IPS-15b (cell line): ENCODE data around the gene OSBPL9.

Source experiments
- H3K27me3 ChIP-seq: one replicate; pipeline ENCODE4 v1.6.1; 2013; ENCODE audit warnings: low read length; ENCODE audit not compliant: control insufficient read depth, insufficient read depth
- H3K36me3 ChIP-seq: one replicate; pipeline ENCODE4 v1.6.1; 2013; ENCODE audit warnings: low read length; ENCODE audit not compliant: control insufficient read depth, insufficient read depth
- H3K4me1 ChIP-seq: one replicate; pipeline ENCODE4 v1.6.1; 2013; ENCODE audit warnings: mild to moderate bottlenecking, low read length; ENCODE audit not compliant: control insufficient read depth, insufficient read depth
- H3K4me3 ChIP-seq: one replicate; pipeline ENCODE4 v1.5.1; 2013; ENCODE audit warnings: low read depth, low read length
- H3K9ac ChIP-seq: one replicate; pipeline ENCODE4 v1.6.1; 2013; ENCODE audit warnings: low read depth, mild to moderate bottlenecking, low read length
- H3K9me3 ChIP-seq: one replicate; pipeline ENCODE4 v1.6.1; 2013; ENCODE audit warnings: mild to moderate bottlenecking, low read length; ENCODE audit not compliant: control insufficient read depth, insufficient read depth

Gene OSBPL9

GRCh38 chr1:51735746-51736254 lies 118.9 kb downstream of the OSBPL9 start:
- no peak overlapping the region for H3K4me3 ChIP-seq
- no peak overlapping the region for H3K9ac ChIP-seq
- no peaks in the 10 kb centered on the region for H3K27me3 ChIP-seq
- peaks cover 9% of the 10 kb centered on the region for H3K4me1 ChIP-seq
- H3K9me3 ChIP-seq, result no peaks in the 10 kb centered on the region
- H3K36me3 ChIP-seq, result no peaks in the 10 kb centered on the region

GRCh38 chr1:51736702-51737101 lies 119.8 kb downstream of the OSBPL9 start:
- no peaks in the 10 kb centered on the region for H3K9me3 ChIP-seq
- no peak overlapping the region for H3K9ac ChIP-seq
- no peak overlapping the region for H3K4me3 ChIP-seq
- H3K27me3 ChIP-seq, result no peaks in the 10 kb centered on the region
- H3K36me3 ChIP-seq, result no peaks in the 10 kb centered on the region
- peaks cover 8% of the 10 kb centered on the region for H3K4me1 ChIP-seq

- Histone ChIP-seq H3K36me3 (no peaks in the 10 kb centered on the region), H3K4me1 (peaks cover 4% of the 10 kb centered on the region)
These were observed 121.8 kb downstream of the OSBPL9 start for GRCh38 chr1:51738681-51739080.

GRCh38 chr1:51740652-51741051 lies 123.8 kb downstream of the OSBPL9 start:
- Histone ChIP-seq H3K9me3 (no peaks in the 10 kb centered on the region), H3K4me1 (peaks cover 8% of the 10 kb centered on the region), H3K27me3 (no peaks in the 10 kb centered on the region), H3K4me3 (no peak overlapping the region), H3K36me3 (no peaks in the 10 kb centered on the region), H3K9ac (no peak overlapping the region)

More at GRCh38 chr1:51738681-51739080, 121.8 kb downstream of the OSBPL9 start:
- Histone ChIP-seq H3K27me3 (no peaks in the 10 kb centered on the region), H3K9me3 (no peaks in the 10 kb centered on the region), H3K9ac (no peak overlapping the region), H3K4me3 (no peak overlapping the region)

- H3K9ac ChIP-seq, result no peak overlapping the region
- H3K4me3 ChIP-seq, result no peak overlapping the region
- no peaks in the 10 kb centered on the region for H3K9me3 ChIP-seq
- no peaks in the 10 kb centered on the region for H3K27me3 ChIP-seq
- no peaks in the 10 kb centered on the region for H3K36me3 ChIP-seq
- H3K4me1 ChIP-seq, result peaks cover 8% of the 10 kb centered on the region
These were observed 124.3 kb downstream of the OSBPL9 start for GRCh38 chr1:51741121-51741681.

- no peaks in the 10 kb centered on the region for H3K27me3 ChIP-seq
- peaks cover 8% of the 10 kb centered on the region for H3K4me1 ChIP-seq
- H3K9me3 ChIP-seq, result no peaks in the 10 kb centered on the region
- H3K9ac ChIP-seq, result no peak overlapping the region
- H3K36me3 ChIP-seq, result no peaks in the 10 kb centered on the region
- H3K4me3 ChIP-seq, result no peak overlapping the region
These were observed 127.8 kb downstream of the OSBPL9 start for GRCh38 chr1:51744506-51745303.

- Histone ChIP-seq H3K36me3 (no peaks in the 10 kb centered on the region), H3K4me1 (peaks cover 8% of the 10 kb centered on the region), H3K9me3 (no peaks in the 10 kb centered on the region), H3K4me3 (no peak overlapping the region), H3K27me3 (no peaks in the 10 kb centered on the region), H3K9ac (no peak overlapping the region)
These were observed 128.3 kb downstream of the OSBPL9 start for GRCh38 chr1:51745304-51745570.

- Histone ChIP-seq H3K9ac (no peak overlapping the region), H3K9me3 (no peaks in the 10 kb centered on the region), H3K4me3 (no peak overlapping the region), H3K27me3 (no peaks in the 10 kb centered on the region), H3K36me3 (no peaks in the 10 kb centered on the region), H3K4me1 (peaks cover 6% of the 10 kb centered on the region)
These were observed 132.3 kb downstream of the OSBPL9 start for GRCh38 chr1:51749151-51749550.

GRCh38 chr1:51750218-51750617 lies 133.3 kb downstream of the OSBPL9 start:
- Histone ChIP-seq H3K27me3 (no peaks in the 10 kb centered on the region), H3K9me3 (no peaks in the 10 kb centered on the region), H3K4me1 (no peaks in the 10 kb centered on the region), H3K9ac (no peak overlapping the region), H3K36me3 (no peaks in the 10 kb centered on the region), H3K4me3 (no peak overlapping the region)

GRCh38 chr1:51750729-51751128 lies 133.8 kb downstream of the OSBPL9 start:
- Histone ChIP-seq H3K9ac (no peak overlapping the region), H3K4me1 (no peaks in the 10 kb centered on the region), H3K4me3 (no peak overlapping the region), H3K36me3 (no peaks in the 10 kb centered on the region), H3K9me3 (no peaks in the 10 kb centered on the region), H3K27me3 (no peaks in the 10 kb centered on the region)

GRCh38 chr1:51752073-51752948 lies 135.4 kb downstream of the OSBPL9 start:
- Histone ChIP-seq H3K4me3 (no peak overlapping the region), H3K4me1 (no peaks in the 10 kb centered on the region), H3K36me3 (no peaks in the 10 kb centered on the region), H3K9ac (no peak overlapping the region), H3K27me3 (no peaks in the 10 kb centered on the region), H3K9me3 (no peaks in the 10 kb centered on the region)
